CD4-positive, alpha-beta T cell treated with Interleukin-10 for 1 hour (primary cell): ENCODE data around the gene FAM168B.
"Not testable (repeated sequence)": the region's sequence is repeated elsewhere in the genome, so short reads cannot be mapped to it uniquely, and the experiment has no call there.

Experiments used
- DNase-seq: peaks from one replicate; pipeline ENCODE4 v3.0.0-alpha.2; 2020

The FAM168B gene

GRCh38 chr2:131093006-131093695 is at the start of gene FAM168B:
Gene FAM168B (minus strand): TSS chr2:131093460. CDS start chr2:131082646, 10,814 bp downstream.
- DNase-seq = peak; percentile 91

GRCh38 chr2:131142849-131143248 is 49.6 kb upstream of the FAM168B start:
- DNase-seq = no peak

- no peak for DNase-seq
Observed at GRCh38 chr2:131140581-131140980, 47.3 kb upstream of the FAM168B start.

DNA sequence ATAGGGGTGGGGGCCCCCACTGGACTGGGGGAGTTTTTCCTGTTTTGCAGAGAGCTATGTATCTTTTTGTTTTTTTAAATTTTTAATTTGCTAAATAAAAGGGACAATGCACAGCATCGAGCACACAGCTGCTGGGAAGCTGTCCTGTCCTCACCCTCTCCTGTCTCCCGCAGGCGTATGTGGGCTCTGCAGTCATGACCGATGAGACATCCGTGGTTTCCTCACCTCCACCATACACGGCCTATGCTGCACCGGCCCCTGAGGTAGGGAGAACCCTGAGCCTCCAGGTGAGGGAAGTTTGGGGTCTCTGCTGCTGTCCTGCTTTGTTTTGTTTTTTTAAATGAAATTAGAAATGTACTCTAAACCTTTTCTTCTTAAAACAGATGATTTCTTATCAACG is 39.5 kb upstream of the FAM168B start:
- DNase-seq = no peak

DNA sequence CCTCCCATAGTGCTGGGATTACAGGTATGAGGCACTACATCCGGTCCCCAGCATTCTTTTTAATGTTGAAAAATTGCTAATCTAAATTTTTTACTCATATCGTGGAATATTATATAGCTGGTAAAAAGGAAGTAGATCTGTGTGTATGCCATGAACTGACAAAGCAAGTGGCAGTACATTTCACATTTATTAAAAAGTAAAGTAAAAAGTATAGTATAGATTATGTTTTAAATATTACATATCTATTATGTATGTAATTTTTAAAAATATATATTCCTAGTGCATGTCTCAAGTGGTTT is 37.0 kb upstream of the FAM168B start:
- no peak for DNase-seq

DNA sequence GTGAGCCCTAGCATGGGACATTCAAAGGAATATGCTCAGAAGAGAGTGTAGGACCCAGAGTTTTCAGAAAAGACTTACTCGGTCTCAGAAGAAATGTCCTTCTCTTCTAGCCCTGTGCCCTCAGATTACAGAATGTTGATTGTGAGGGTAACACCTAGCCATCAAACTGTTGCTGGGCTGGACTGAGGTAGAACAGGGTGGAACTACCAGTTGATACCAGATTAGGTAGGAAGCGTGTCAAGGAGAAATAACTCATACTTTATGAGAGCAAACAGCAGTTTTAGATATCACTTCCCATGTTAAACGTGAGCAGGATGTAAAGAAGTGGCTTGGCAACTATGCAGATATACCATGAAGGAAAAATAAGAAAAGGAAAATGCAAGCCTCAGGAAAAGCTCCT is 34.7 kb upstream of the FAM168B start:
- no peak for DNase-seq

- DNase-seq = no peak
Observed at GRCh38 chr2:131127076-131127475, 33.8 kb upstream of the FAM168B start.

DNA sequence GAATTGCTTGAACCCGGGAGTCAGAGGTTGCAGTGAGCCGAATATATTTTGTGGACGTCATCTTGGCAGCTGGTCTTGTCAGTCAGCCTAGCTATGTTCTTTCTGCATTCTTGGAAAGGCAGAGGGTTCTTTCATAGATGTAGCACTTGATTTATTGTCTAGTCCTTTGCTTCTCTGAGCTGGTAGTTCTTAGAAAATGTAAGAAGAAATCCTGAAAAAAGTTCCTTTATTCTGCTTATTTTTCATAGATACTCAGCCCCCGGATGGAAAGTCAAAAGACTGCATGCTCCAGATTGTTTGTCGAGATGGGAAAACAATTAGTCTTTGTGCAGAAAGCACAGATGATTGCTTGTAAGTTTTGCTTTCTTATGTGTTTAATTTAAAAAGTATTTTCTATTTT is 33.2 kb upstream of the FAM168B start:
- DNase-seq = no peak

DNA sequence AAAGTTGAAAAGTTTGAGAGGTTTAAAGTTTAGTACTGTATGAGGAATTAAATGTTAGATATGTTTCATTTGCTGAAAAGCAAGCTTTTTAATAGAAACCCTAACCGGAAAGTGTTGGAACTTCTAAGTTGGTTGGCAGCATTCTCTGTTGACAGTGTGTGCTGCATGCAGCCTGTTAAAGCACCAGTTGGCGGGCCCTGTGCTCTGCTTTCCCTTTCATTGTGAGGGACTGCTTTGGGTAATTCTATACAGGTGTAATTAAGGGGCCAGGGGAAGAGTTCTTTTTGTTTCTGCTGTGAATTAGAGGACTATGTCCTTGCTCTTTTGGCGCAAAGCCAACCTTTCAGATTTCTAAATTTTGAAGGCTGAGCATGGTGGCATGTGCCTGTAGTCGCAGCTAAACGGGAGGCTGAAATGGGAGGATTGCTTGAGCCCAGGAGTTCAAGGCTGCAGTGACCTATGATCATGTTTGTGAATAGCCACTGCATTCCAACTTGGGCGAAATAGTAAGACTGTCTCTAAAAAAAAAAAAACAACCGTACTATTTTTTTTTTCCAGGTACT is 32.0 kb upstream of the FAM168B start:
- DNase-seq = no peak

GRCh38 chr2:131123192-131123591 is 29.9 kb upstream of the FAM168B start:
- no peak for DNase-seq

DNA sequence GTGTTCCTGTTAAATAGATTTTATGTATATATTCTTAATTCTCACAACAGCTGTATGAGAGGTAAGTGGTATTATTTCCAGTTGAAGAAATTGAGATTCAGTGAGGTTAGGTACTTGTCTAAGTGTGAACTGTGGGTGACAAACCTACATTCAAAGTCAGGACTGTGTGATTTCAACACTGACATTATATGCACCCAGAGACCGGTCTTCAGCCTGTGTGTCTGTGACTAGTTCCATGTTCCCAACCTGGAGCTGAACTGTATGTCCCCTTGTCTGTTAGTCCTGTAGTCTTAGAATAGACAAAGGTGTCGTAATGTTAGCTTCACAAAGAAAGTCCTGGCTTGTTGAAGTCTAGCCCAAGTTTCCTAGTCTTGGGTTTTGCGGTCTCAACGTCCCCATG is 29.2 kb upstream of the FAM168B start:
- no peak for DNase-seq

- DNase-seq = no peak
Observed at GRCh38 chr2:131121464-131121863, 28.2 kb upstream of the FAM168B start.

- no peak for DNase-seq
Observed at GRCh38 chr2:131120815-131121317, 27.6 kb upstream of the FAM168B start.

DNA sequence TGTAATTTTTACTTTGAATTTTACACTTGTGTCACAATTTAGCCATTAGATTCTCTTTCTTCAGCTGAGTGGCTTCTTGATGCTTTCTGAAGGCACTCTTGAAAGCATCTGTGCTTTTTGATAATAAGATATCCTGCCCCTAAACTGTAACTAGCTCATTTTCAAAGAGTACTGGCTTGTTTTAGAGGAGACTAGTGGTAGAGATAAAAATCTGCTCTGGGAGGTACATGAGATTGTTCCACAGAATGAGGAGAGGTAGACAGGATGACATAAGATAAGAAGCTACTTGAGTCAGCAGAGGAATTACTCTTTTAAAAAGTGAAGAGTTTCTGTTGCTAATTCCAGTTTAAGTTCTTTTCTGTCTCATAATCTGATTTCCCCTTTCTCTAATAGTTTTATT is 22.5 kb upstream of the FAM168B start:
- no peak for DNase-seq

GRCh38 chr2:131114950-131115349 is 21.7 kb upstream of the FAM168B start:
- not testable (repeated sequence) for DNase-seq

- no peak for DNase-seq
Observed at GRCh38 chr2:131113566-131114227, 20.4 kb upstream of the FAM168B start.

GRCh38 chr2:131112529-131112928 is 19.3 kb upstream of the FAM168B start:
- no peak for DNase-seq

DNA sequence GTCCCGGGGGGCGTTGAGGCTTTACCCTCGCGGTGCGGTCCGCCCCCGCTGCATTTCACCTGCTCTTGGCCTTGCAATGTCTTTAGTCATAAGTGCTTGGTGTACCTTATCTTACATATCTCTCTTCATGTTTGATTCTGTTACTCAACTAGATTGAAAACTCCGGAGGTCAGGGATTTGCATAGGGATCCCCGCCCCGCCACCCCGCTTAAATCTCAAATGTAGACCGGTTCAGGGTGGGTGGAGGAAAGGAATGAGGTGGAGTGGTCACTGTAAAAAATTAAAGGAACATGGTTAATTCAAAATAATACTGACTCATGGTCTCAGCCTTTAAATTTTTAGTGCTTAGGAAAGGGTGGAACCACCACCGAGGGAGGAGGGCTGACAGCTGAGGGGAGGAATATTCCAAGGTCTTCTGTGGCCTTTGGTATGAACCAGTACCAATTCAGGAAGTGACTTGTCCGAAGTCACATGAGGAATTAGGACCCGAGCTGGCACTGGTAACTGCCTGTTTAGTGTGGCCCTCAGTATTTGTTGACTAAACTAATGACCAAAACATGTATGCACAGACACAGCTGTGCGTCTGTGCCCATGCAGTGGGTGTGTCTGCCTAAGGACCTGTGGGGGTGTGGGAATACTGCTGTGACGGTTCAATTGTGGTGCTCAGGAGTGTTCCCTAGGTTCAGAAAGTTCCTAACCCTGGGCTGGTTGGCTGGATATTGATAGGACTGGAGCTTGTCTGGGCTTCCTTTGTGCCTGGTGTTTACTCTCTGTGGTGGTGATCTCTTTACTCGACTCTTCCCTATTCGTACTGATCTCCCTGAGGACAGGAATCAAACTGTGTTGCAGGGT is 12.9 kb upstream of the FAM168B start:
- DNase-seq = peak; percentile 29

DNA sequence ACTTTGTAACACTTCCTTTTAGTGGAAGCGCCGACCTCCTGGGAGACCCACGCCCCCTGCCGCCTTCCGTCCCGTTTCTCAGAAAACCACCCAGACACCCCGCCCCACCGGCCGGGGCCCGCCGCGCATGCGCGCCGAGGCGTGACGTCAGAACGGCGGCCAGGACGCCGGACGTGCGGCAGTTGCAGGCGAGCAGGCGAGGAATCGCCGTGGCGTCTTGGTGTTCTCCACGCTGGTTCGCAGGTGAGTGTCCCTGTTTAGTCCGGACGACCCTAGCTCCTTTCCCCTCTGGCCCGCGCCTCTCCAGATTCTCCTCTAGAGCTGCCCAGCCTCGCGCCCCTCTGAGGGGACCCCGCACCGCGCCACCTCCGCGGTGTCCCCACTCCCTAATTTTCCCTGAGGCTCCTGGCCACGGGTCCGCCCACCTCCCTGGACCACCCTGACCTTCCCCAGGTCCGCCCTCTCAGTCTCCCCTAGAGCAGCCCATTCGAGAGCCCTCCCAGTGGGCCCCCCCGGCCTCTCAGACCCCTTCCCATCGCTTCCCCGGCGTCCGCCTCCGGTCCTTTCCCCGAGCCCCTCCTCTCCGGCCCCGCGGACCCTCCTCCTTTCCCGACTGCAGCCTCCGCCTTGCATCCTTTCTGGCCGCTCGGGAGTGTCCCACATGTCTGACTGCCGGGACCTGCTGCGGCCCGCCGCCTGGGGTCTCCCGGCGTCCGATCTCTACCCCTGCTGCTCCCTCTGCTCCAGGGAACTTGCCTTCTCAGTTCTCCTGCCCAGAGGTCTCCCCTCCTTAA is 12.1 kb upstream of the FAM168B start, which contains the start of gene PLEKHB2:
PLEKHB2 (plus strand) TSS at position 181 of the 794 bp plus-strand sequence. CDS start 15,606 bp downstream, outside the sequence.
- peak; percentile 95 for DNase-seq

DNA sequence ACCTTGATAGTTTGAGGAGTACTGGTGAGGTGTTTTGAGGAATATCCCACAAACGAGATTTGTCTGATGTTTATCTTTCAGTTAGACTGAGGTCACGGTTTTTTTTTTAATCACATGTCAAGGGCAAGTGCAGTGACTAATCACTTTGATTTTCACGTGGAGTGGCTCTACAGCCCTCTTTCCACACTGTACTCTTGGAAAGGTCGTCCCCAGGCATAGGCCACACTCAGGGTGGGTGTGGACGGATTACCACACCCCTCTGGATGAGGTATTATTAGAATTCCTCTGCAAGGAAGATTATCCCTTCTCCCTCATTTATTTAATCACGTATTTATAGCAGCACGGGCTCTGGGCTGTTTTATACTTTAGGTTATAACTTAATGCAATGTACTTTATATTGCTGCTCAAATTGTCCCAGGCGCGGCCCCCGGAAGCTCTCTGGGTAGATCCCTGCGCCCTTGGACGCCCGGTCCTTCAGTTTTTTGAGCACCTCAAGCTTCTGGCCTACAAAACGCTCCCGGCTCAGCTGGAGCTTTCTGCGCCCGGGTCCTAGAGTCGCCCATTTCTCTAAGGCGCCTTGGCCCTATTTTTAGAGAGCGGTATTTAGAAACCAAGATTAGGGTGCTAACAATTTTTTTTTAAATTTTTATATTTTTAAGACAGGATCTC is 11.4 kb upstream of the FAM168B start:
- peak; percentile 75 for DNase-seq

DNA sequence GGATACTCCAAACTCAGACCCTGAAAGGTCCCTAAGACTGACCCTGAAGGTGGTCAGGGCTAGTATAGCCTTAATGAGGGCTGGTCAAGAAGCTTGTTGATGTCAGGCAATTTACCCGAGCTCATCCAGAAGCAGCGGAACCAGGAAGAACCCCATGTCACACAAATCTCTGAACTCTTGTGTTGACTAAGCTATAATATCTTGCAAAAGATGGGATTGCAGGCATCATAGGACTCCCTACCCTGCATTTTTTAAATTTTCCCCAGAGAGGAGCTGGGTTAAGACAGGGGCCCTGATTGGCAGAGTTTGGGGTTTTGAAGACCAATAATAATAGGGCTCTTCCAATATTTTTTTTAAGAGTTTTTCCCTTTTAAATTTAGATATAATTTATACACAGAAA is 9.9 kb upstream of the FAM168B start:
- DNase-seq = no peak
